K562 (cell line): ENCODE measurements around the gene SAMD8. TPM values are rescaled to one million over a fixed set of nuclear protein-coding genes. Genes with fewer than 3 reads are reported as not detected.

Source experiments
- CTCF ChIP-seq, 3 experiments: IDR thresholded peaks in 2 of 3; conservative IDR thresholded peaks in 1 of 3; 2 replicates each; pipeline ENCODE4 v1.5.1; 2011 to 2012; ENCODE audit warnings: low read length in 3 of 3, mild to moderate bottlenecking in 3 of 3, control low read depth in 2 of 3, improper control_type of control experiment in 1 of 3, inconsistent platforms in 1 of 3, low read depth in 1 of 3, mixed read lengths in 1 of 3, moderate library complexity in 1 of 3; ENCODE audit not compliant: insufficient read depth in 2 of 3
- PKNOX1 ChIP-seq: fragments of 450-650 bp; IDR thresholded peaks from 2 replicates; pipeline ENCODE4 v1.6.1; 2016
- POLR2AphosphoS5 ChIP-seq: IDR thresholded peaks from 2 replicates; pipeline ENCODE4 v1.6.1; 2011; ENCODE audit warnings: mild to moderate bottlenecking, low read depth, low read length, moderate library complexity; ENCODE audit not compliant: control insufficient read depth, insufficient read depth
- RBM25 ChIP-seq: fragments of 200-400 bp; formaldehyde crosslinking; IDR thresholded peaks from 2 replicates; pipeline ENCODE4 v1.6.1; 2018; ENCODE audit warnings: low read length, low read depth, moderate library complexity; ENCODE audit not compliant: severe bottlenecking
- SUPT5H ChIP-seq: fragments of 450-650 bp; IDR thresholded peaks from 2 replicates; pipeline ENCODE4 v1.6.1; 2016
- TAF1 ChIP-seq: IDR thresholded peaks from 2 replicates; pipeline ENCODE4 v1.6.1; 2011; ENCODE audit warnings: mild to moderate bottlenecking, low read length, moderate library complexity; ENCODE audit not compliant: insufficient read depth, control insufficient read depth, severe bottlenecking; ENCODE audit errors: extremely low read depth
- TFE3 ChIP-seq: fragments of 450-650 bp; formaldehyde crosslinking; IDR thresholded peaks from 2 replicates; pipeline ENCODE4 v1.4.0; 2020; ENCODE audit warnings: mild to moderate bottlenecking, mixed read lengths
- THAP12 ChIP-seq: fragments of 250-450 bp; sonication (Bioruptor Pico); IDR thresholded peaks from 2 replicates; pipeline ENCODE4 v1.9.0; 2021; ENCODE audit warnings: mild to moderate bottlenecking, inconsistent platforms
- ZBTB7A ChIP-seq: IDR thresholded peaks from 2 replicates; pipeline ENCODE4 v1.6.1; 2011; ENCODE audit warnings: low read depth, mild to moderate bottlenecking, low read length, moderate library complexity, borderline replicate concordance; ENCODE audit not compliant: control insufficient read depth
- ZNF316 ChIP-seq: fragments of 450-650 bp; IDR thresholded peaks from 2 replicates; pipeline ENCODE4 v1.6.1; 2016
- ZNF592 ChIP-seq: fragments of 450-650 bp; IDR thresholded peaks from 2 replicates; pipeline ENCODE4 v1.6.1; 2017; ENCODE audit warnings: antibody characterized with exemption, mild to moderate bottlenecking
- ZNF740 ChIP-seq, 3 experiments: fragments of 200-800 bp in 1 of 3; sonication (Bioruptor generic) in 1 of 3; sonication (generic) in 1 of 3; formaldehyde crosslinking in 1 of 3; IDR thresholded peaks; 2 replicates each; pipeline versions ENCODE4 v1.6.1 to v1.8.0; 2016 to 2022; ENCODE audit warnings: mild to moderate bottlenecking in 2 of 3, missing compliant biosample characterization in 2 of 3, missing genetic modification characterization in 2 of 3, missing genetic modification reagents in 1 of 3
- polyA plus RNA-seq, 8 experiments: library from polyadenylated mRNA; depleted of rRNA in 4 of 8; stranded (reverse) in 5 of 8; unstranded in 3 of 8; fragments of >200 nt; fragmentation: Nextera tagmentation in 2 of 8; fragmentation: Illumina TruSeq in 1 of 8; extraction: Ambion mirVana in 2 of 8; extraction: Trizol in 1 of 8; gene quantifications; 2 replicates each; pipeline versions ENCODE4 v1.2.1 to v1.2.3, GENCODE V29; 2011 to 2014; ENCODE audit warnings: inconsistent platforms in 1 of 8, missing spikeins in 1 of 8
- total RNA-seq, 7 experiments: library from RNA; depleted of rRNA in 6 of 7; stranded (reverse); fragments of >200 nt in 6 of 7; fragmentation: Illumina TruSeq in 2 of 7; extraction: Trizol in 2 of 7; gene quantifications; 2 replicates each; pipeline versions ENCODE4 v1.2.1 to v1.2.3, GENCODE V29; 2011 to 2021; ENCODE audit warnings: low replicate concordance in 1 of 7

Gene SAMD8
- total and polyA plus RNA-seq, 9 of the 15 experiments (the other 6 are each of a cell fraction or from before 2014, with no cell fraction given), result 2.7 to 16.1 (median 6.2) TPM

GRCh38 chr10:75108684-75109458, 2.6 kb upstream of the SAMD8 start (continued):
- TF ChIP-seq CTCF (IDR thresholded peaks at IDR 0.05 in 2 of 3, conservative IDR thresholded peaks at IDR 0.05 in 1 of 3; ENCODE audit: insufficient read depth in 2 of 3, low read depth in 1 of 3, low read length in 3 of 3) (peak; percentile 66 to 95 (median 77)), TFE3 (CRISPR knock-in tag) (no peak), ZNF316 (peak; percentile 96), ZBTB7A (peak; percentile 97), ZNF740 (CRISPR knock-in tag; IDR thresholded peaks at IDR 0.05) (0 out of 2 replicates have a peak, but pooled peaks have one; percentile 7), ZNF740 (tag; IDR thresholded peaks at IDR 0.05) (no peak), ZNF592 (peak; percentile 11; the same call in 1 of the 2 replicates), TAF1 (peak; percentile 43), THAP12 (CRISPR knock-in tag) (peak; percentile 50; the same call in 1 of the 2 replicates), PKNOX1 (peak; percentile 98), POLR2AphosphoS5 (peak; percentile 40; the same call in 1 of the 2 replicates), SUPT5H (peak; percentile 68), RBM25 (no peak)
